HepG2 (cell line): ENCODE results near the gene LST1. TPM values are rescaled to one million over a fixed set of nuclear protein-coding genes. Genes with fewer than 3 reads are reported as not detected.

Experiments used
- ATAC-seq: fragments of 200-7000 bp; cut with Tn5 transposase; 3 replicates; pipeline ENCODE4 v1.9.1; 2020; ENCODE audit warnings: mild to moderate bottlenecking, moderate library complexity
- BruUV-seq: library from RNA; stranded (reverse); fragments of 400-500 nt; replicated peaks from 2 replicates; lab custom pipeline; 2021; lab: Mats Ljungman, UMichigan
- CTCF ChIA-PET: fragments of 300-600 bp; formaldehyde crosslinking; extraction: SDS; loops from one replicate; lab custom pipeline; 2021; ENCODE audit warnings: low total read pairs, inconsistent platforms, low intra/inter-chr PET ratio; lab: Yijun Ruan, JAX
- POLR2A ChIA-PET: fragments of 350-600 bp; sonication (Branson Sonifier 250); formaldehyde crosslinking; loops from one replicate; lab custom pipeline; 2020; ENCODE audit warnings: antibody characterized with exemption, inconsistent platforms; lab: Yijun Ruan, JAX
- DNase-seq: peaks from one replicate; pipeline ENCODE4 v3.0.0-alpha.2; 2015; ENCODE audit warnings: low spot score
- FAIRE-seq: peaks from 3 replicates; lab custom pipeline; 2011; peaks lifted over from hg19 to GRCh38; lab: Jason Lieb, UNC
- H2AFZ ChIP-seq: one replicate; pipeline ENCODE4 v1.6.1; 2011; ENCODE audit warnings: low read length, inconsistent platforms
- H3K27ac ChIP-seq: fragments of 300-600 bp; 3 replicates; pipeline ENCODE4 v1.8.0; 2011; ENCODE audit warnings: mixed run types, mild to moderate bottlenecking, mixed read lengths, low read length, inconsistent platforms; ENCODE audit not compliant: insufficient read depth; ENCODE audit errors: extremely low read length
- H3K27me3 ChIP-seq, 2 experiments: fragments of 200-600 bp in 1 of 2; 2 replicates in 1 of 2; 3 replicates in 1 of 2; pipeline versions ENCODE4 v1.6.0 to v1.8.0; 2011; ENCODE audit warnings: low read length in 2 of 2, mild to moderate bottlenecking in 2 of 2, moderate library complexity in 2 of 2, inconsistent platforms in 1 of 2; ENCODE audit not compliant: insufficient read depth in 2 of 2, control insufficient read depth in 1 of 2
- H3K36me3 ChIP-seq, 2 experiments: fragments of 200-600 bp in 1 of 2; replicated peaks in 1 of 2; 2 replicates in 1 of 2; 3 replicates in 1 of 2; pipeline versions ENCODE4 v1.5.1 to v1.8.0; 2011; ENCODE audit warnings: low read length in 2 of 2, inconsistent platforms in 1 of 2; ENCODE audit not compliant: insufficient read depth in 2 of 2, control insufficient read depth in 1 of 2
- H3K4me1 ChIP-seq: 2 replicates; pipeline ENCODE4 v1.5.1; 2012; ENCODE audit warnings: low read length, inconsistent platforms; ENCODE audit not compliant: insufficient read depth
- H3K4me2 ChIP-seq: 2 replicates; pipeline ENCODE4 v1.6.0; 2011; ENCODE audit warnings: low read depth, low read length, inconsistent platforms
- H3K4me3 ChIP-seq, 3 experiments: fragments of 200-600 bp in 1 of 3; sonication (generic), shearing (Covaris generic) in 1 of 3; replicated peaks in 1 of 3; 2 replicates each; pipeline ENCODE4 v1.5.1; 2011 to 2016; ENCODE audit warnings: low read length in 3 of 3, inconsistent platforms in 2 of 3, low read depth in 2 of 3, mild to moderate bottlenecking in 2 of 3, control low read depth in 1 of 3, mixed read lengths in 1 of 3; ENCODE audit not compliant: insufficient read depth in 1 of 3
- H3K79me2 ChIP-seq: one replicate; pipeline ENCODE4 v1.6.1; 2011; ENCODE audit warnings: low read length, inconsistent platforms; ENCODE audit not compliant: insufficient read depth
- H3K9ac ChIP-seq: 2 replicates; pipeline ENCODE4 v1.6.0; 2011; ENCODE audit warnings: mild to moderate bottlenecking, low read depth, low read length, inconsistent platforms; ENCODE audit not compliant: insufficient read depth
- H3K9me3 ChIP-seq: 2 replicates; pipeline ENCODE4 v1.5.1; 2012; ENCODE audit warnings: mild to moderate bottlenecking, low read length
- H4K20me1 ChIP-seq: 2 replicates; pipeline ENCODE4 v1.6.0; 2011; ENCODE audit warnings: inconsistent platforms, mild to moderate bottlenecking, low read length, moderate library complexity; ENCODE audit not compliant: insufficient read depth
- BATF2 ChIP-seq: sonication (generic); formaldehyde crosslinking; IDR thresholded peaks from 2 replicates; pipeline ENCODE4 v1.8.0; 2022; ENCODE audit warnings: mild to moderate bottlenecking, missing genetic modification reagents, moderate library complexity
- CREBL2 ChIP-seq: sonication (generic); formaldehyde crosslinking; IDR thresholded peaks from 2 replicates; pipeline ENCODE4 v1.8.1; 2023; ENCODE audit warnings: missing genetic modification reagents, mild to moderate bottlenecking, borderline replicate concordance
- EZH2 ChIP-seq: conservative IDR thresholded peaks from 2 replicates; pipeline ENCODE4 v1.6.1; 2012; ENCODE audit warnings: mild to moderate bottlenecking, low read depth, low read length, moderate library complexity
- FOXA3 ChIP-seq: IDR thresholded peaks from 2 replicates; pipeline ENCODE4 v1.6.1; 2016; ENCODE audit warnings: missing genetic modification reagents, missing compliant biosample characterization
- FOXP1 ChIP-seq, 2 experiments: fragments of 450-650 bp in 1 of 2; IDR thresholded peaks; 2 replicates each; pipeline ENCODE4 v1.6.1; 2017 to 2018; ENCODE audit warnings: antibody characterized with exemption in 1 of 2
- HNF4G ChIP-seq, 2 experiments: sonication (generic) in 1 of 2; formaldehyde crosslinking in 1 of 2; IDR thresholded peaks; 2 replicates each; pipeline versions ENCODE4 v1.4.0 to v1.6.1; 2011 to 2020; ENCODE audit warnings: borderline replicate concordance in 2 of 2, low read depth in 2 of 2, mild to moderate bottlenecking in 2 of 2, low read length in 1 of 2, missing genetic modification reagents in 1 of 2, moderate library complexity in 1 of 2
- KDM2A ChIP-seq: sonication (generic); formaldehyde crosslinking; IDR thresholded peaks from 2 replicates; pipeline ENCODE4 v1.4.0; 2020; ENCODE audit warnings: low read depth, missing genetic modification reagents, borderline replicate concordance
- TCF7L2 ChIP-seq: IDR thresholded peaks from 2 replicates; pipeline ENCODE4 v1.6.1; 2011; ENCODE audit warnings: mild to moderate bottlenecking, low read depth, low read length, moderate library complexity
- TSC22D2 ChIP-seq: sonication (generic); formaldehyde crosslinking; IDR thresholded peaks from 2 replicates; pipeline ENCODE4 v1.5.1; 2020; ENCODE audit warnings: missing genetic modification reagents, mild to moderate bottlenecking, borderline replicate concordance
- WIZ ChIP-seq: sonication (generic); formaldehyde crosslinking; IDR thresholded peaks from 2 replicates; pipeline ENCODE4 v1.5.1; 2020; ENCODE audit warnings: mild to moderate bottlenecking, missing genetic modification reagents
- ZMYM3 ChIP-seq: sonication (generic); formaldehyde crosslinking; IDR thresholded peaks from 2 replicates; pipeline ENCODE4 v1.5.1; 2020; ENCODE audit warnings: mild to moderate bottlenecking, missing genetic modification reagents
- ZNF10 ChIP-seq: sonication (generic); formaldehyde crosslinking; IDR thresholded peaks from 2 replicates; pipeline ENCODE4 v1.4.0; 2020; ENCODE audit warnings: mild to moderate bottlenecking, low read depth, missing genetic modification reagents, borderline replicate concordance
- ZNF180 ChIP-seq: sonication (generic); formaldehyde crosslinking; IDR thresholded peaks from 2 replicates; pipeline ENCODE4 v1.4.0; 2020; ENCODE audit warnings: low read depth, missing genetic modification reagents, borderline replicate concordance
- ZNF335 ChIP-seq: sonication (generic); formaldehyde crosslinking; IDR thresholded peaks from 2 replicates; pipeline ENCODE4 v1.4.0; 2020; ENCODE audit warnings: missing genetic modification reagents
- ZNF496 ChIP-seq: sonication (generic); formaldehyde crosslinking; IDR thresholded peaks from 2 replicates; pipeline ENCODE4 v1.8.1; 2023; ENCODE audit warnings: mild to moderate bottlenecking, moderate library complexity, missing genetic modification reagents; ENCODE audit not compliant: insufficient replicate concordance
- WGBS: methylation state at CpG from one replicate; pipeline ENCODE4 v1.1.6; 2017; ENCODE audit warnings: low lambda C conversion rate; 5-methylcytosine and 5-hydroxymethylcytosine counted together
- in situ Hi-C: cut with HindIII; loops from 2 replicates; pipeline ENCODE4 v1.10.0; 2017; ENCODE audit warnings: low pct_unique_long_range_greater_than_20kb; ENCODE audit not compliant: extremely low pct_ligation_motif_present
- intact Hi-C: fragments of 100-400 bp; cut with micrococcal nuclease; formaldehyde crosslinking; loops from one replicate; pipeline ENCODE4 v1.10.0; 2022; ENCODE audit not compliant: unreplicated experiment
- polyA plus RNA-seq, 8 experiments: library from polyadenylated mRNA; depleted of rRNA in 3 of 8; stranded (reverse) in 7 of 8; unstranded in 1 of 8; fragments of >200 nt; fragmentation: Illumina TruSeq in 4 of 8; extraction: Trizol in 4 of 8; gene quantifications; 2 replicates each; pipeline versions ENCODE4 v1.2.1 to v1.2.3, GENCODE V29; 2011 to 2016; ENCODE audit warnings: low read depth in 4 of 8, missing spikeins in 1 of 8, mixed read lengths in 1 of 8; ENCODE audit not compliant: insufficient read depth in 1 of 8
- total RNA-seq, 5 experiments: library from RNA; depleted of rRNA; stranded (reverse); fragments of >200 nt; fragmentation: Illumina TruSeq; extraction: Trizol; gene quantifications; 2 replicates each; pipeline ENCODE4 v1.2.3, GENCODE V29; 2016; ENCODE audit warnings: low read depth in 1 of 5
- TF ChIP-seq, protein P1 (sequence below): sonication (generic); formaldehyde crosslinking; IDR thresholded peaks from 2 replicates; pipeline ENCODE4 v1.5.0; 2020; ENCODE audit warnings: mild to moderate bottlenecking, missing genetic modification reagents
- TF ChIP-seq, protein P2 (sequence below): sonication (generic); formaldehyde crosslinking; IDR thresholded peaks from 2 replicates; pipeline ENCODE4 v1.4.0; 2020; ENCODE audit warnings: missing genetic modification reagents

Gene LST1
- total and polyA plus RNA-seq, 2 of the 13 experiments (the other 11 are each of a cell fraction or from before 2014, with no cell fraction given) = not detected

- FAIRE-seq (peak; percentile 4), ATAC-seq (no peak), DNase-seq (no peak)
- CTCF ChIA-PET = no interaction called here
- Histone ChIP-seq H3K9ac (peak overlapping the region; percentile 96; the same call in 1 of the 2 replicates), H3K27me3 (no peaks in the 10 kb centered on the region; a peak in 2 of 5 replicates), H3K4me2 (peak overlapping the region; percentile 99), H3K79me2 (peaks cover 48% of the 10 kb centered on the region), H4K20me1 (peaks cover 25% of the 10 kb centered on the region), H2AFZ (no peak overlapping the region), H3K4me1 (peaks cover 59% of the 10 kb centered on the region), H3K36me3 (peaks cover 6 to 20% of the 10 kb centered on the region in 2 experiments), H3K4me3 (peak overlapping the region in 1 of 3 experiments; percentile 99; a peak in 2 of 6 replicates), H3K9me3 (no peaks in the 10 kb centered on the region), H3K27ac (peak overlapping the region; percentile 95)
- BruUV-seq = no TSS peak
- in situ Hi-C loops (no loop called here), intact Hi-C loops (loop anchor here (10.0 kb wide), 1 partner anchor 111 kb away; the partner anchor contains the start of genes APOM and BAG6)
- WGBS = 49% methylated on average over 6 of the region's 6 CpGs
- POLR2A ChIA-PET = interaction anchor here (0.8 to 6.9 kb wide), 9 partner anchors 15 to 402 kb away, joined by 3 to 123 read pairs (median 6); partner anchors contain the start of genes APOM, BAG6, C6orf47 and CFB
- no peak for TF ChIP-seq KDM2A
- TF ChIP-seq ZNF10 (CRISPR knock-in tag) = no peak
- TF ChIP-seq CREBL2 (CRISPR knock-in tag) = no peak
- TF ChIP-seq HNF4G (IDR thresholded peaks at IDR 0.05; ENCODE audit: borderline replicate concordance, low read depth, low read length) = peak; percentile 52; the same call in 1 of the 2 replicates
- TF ChIP-seq HNF4G (CRISPR knock-in tag; IDR thresholded peaks at IDR 0.05; ENCODE audit: borderline replicate concordance, low read depth) = no peak
- TF ChIP-seq ZMYM3 (CRISPR knock-in tag) = 0 out of 2 replicates have a peak, but pooled peaks have one; percentile 42
- TF ChIP-seq, protein P1, sequence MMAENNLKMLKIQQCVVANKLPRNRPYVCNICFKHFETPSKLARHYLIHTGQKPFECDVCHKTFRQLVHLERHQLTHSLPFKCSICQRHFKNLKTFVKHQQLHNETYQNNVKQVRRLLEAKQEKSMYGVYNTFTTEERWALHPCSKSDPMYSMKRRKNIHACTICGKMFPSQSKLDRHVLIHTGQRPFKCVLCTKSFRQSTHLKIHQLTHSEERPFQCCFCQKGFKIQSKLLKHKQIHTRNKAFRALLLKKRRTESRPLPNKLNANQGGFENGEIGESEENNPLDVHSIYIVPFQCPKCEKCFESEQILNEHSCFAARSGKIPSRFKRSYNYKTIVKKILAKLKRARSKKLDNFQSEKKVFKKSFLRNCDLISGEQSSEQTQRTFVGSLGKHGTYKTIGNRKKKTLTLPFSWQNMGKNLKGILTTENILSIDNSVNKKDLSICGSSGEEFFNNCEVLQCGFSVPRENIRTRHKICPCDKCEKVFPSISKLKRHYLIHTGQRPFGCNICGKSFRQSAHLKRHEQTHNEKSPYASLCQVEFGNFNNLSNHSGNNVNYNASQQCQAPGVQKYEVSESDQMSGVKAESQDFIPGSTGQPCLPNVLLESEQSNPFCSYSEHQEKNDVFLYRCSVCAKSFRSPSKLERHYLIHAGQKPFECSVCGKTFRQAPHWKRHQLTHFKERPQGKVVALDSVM (CRISPR knock-in tag) = peak; percentile 95
- no peak for TF ChIP-seq TCF7L2
- TF ChIP-seq, protein P2, sequence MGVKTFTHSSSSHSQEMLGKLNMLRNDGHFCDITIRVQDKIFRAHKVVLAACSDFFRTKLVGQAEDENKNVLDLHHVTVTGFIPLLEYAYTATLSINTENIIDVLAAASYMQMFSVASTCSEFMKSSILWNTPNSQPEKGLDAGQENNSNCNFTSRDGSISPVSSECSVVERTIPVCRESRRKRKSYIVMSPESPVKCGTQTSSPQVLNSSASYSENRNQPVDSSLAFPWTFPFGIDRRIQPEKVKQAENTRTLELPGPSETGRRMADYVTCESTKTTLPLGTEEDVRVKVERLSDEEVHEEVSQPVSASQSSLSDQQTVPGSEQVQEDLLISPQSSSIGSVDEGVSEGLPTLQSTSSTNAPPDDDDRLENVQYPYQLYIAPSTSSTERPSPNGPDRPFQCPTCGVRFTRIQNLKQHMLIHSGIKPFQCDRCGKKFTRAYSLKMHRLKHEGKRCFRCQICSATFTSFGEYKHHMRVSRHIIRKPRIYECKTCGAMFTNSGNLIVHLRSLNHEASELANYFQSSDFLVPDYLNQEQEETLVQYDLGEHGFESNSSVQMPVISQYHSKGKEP (CRISPR knock-in tag) = no peak
- no peak for TF ChIP-seq BATF2 (CRISPR knock-in tag)
- no peak for TF ChIP-seq FOXA3 (CRISPR knock-in tag)
- no peak for TF ChIP-seq ZNF496 (CRISPR knock-in tag)
- TF ChIP-seq FOXP1 (IDR thresholded peaks at IDR 0.05) = no peak
- no peak for TF ChIP-seq FOXP1 (CRISPR knock-in tag; IDR thresholded peaks at IDR 0.05)
- TF ChIP-seq WIZ = no peak
- peak; percentile 69; the same call in 1 of the 2 replicates for TF ChIP-seq ZNF335 (CRISPR knock-in tag)
- TF ChIP-seq ZNF180 = no peak
- TF ChIP-seq TSC22D2 (CRISPR knock-in tag) = no peak
- no peak for TF ChIP-seq EZH2
These were observed 42.4 kb upstream of the LST1 start for GRCh38 chr6:31543639-31544038.
